SK-N-MC (cell line): Measurements from ENCODE around the gene KLHL14.

Experiments
- EZH2 ChIP-seq: fragments of 200-600 bp; sonication (generic); IDR thresholded peaks from one replicate; pipeline ENCODE4 v1.6.1; 2017; ENCODE audit warnings: antibody characterized with exemption
- POLR2AphosphoS5 ChIP-seq: IDR thresholded peaks from 2 replicates; pipeline ENCODE4 v1.6.1; 2012; ENCODE audit warnings: mild to moderate bottlenecking, low read depth, low read length, borderline replicate concordance

DNA sequence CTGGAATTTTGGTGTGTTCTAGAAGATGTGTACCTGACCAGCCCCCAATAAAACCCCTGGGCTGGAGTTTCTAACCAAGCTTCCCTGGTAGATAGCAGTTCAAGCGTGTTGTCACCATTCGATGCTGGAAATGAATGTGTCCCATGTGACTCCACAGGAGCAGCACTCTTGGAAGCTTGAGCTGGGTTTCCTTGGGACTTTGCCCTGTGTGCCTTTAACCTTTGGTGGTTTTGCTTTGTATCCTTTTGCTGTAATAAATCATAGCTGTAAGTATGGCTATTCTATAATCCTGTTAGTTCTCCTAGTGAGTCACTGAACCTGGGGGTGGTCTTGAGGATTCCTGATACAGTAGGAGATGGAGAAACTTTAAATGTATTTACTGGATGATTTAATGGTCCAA, 65.2 kb downstream of the KLHL14 start:
- no peak for TF ChIP-seq EZH2
- no peak for TF ChIP-seq POLR2AphosphoS5
